Measurements from ENCODE around the gene CRMP1. TPM values are rescaled to one million over a fixed set of nuclear protein-coding genes. Genes with fewer than 3 reads are reported as not detected.

Gene CRMP1
- polyA plus RNA-seq, 1 experiment, result 5.6 TPM

GRCh38 chr4:5916229-5916628, 23.3 kb upstream of the CRMP1 start:
- no peak for DNase-seq (ENCODE audit: low read depth, low spot score)
- no peaks in the 10 kb centered on the region for H3K9me3 ChIP-seq (ENCODE audit: control insufficient read depth, insufficient read depth, low read length)
- peaks cover 3% of the 10 kb centered on the region for H3K27me3 ChIP-seq (ENCODE audit: control insufficient read depth, insufficient read depth, low read length)
- H3K4me3 ChIP-seq (ENCODE audit: low read depth, low read length), result no peak overlapping the region
- TF ChIP-seq, protein P1, sequence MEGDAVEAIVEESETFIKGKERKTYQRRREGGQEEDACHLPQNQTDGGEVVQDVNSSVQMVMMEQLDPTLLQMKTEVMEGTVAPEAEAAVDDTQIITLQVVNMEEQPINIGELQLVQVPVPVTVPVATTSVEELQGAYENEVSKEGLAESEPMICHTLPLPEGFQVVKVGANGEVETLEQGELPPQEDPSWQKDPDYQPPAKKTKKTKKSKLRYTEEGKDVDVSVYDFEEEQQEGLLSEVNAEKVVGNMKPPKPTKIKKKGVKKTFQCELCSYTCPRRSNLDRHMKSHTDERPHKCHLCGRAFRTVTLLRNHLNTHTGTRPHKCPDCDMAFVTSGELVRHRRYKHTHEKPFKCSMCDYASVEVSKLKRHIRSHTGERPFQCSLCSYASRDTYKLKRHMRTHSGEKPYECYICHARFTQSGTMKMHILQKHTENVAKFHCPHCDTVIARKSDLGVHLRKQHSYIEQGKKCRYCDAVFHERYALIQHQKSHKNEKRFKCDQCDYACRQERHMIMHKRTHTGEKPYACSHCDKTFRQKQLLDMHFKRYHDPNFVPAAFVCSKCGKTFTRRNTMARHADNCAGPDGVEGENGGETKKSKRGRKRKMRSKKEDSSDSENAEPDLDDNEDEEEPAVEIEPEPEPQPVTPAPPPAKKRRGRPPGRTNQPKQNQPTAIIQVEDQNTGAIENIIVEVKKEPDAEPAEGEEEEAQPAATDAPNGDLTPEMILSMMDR (IDR thresholded peaks at IDR 0.05; ENCODE audit: low read depth, low read length), result no peak
- ChIA-PET POLR2A (no interaction called here), CTCF (no interaction called here)
- no peak overlapping the region for H3K27ac ChIP-seq (ENCODE audit: low read depth, low read length)

DNA sequence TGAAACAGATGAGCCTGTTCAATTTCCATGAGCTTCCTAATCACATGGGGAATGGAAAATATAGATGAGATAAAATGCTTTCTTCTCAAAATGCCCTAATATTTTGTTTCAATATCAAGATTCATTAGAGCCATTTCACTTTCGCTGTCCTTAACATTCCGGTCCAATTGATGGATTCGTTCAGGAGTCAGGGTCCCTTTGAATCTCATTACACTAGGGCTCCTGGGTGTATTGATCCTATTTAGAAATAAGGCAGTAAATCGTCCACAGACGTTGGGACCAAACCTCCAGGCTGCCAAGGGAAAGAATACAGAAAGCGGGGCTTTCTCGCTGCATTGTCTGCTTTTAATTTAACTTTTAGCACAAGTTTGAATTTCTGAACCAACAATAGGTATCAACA, 20.6 kb upstream of the CRMP1 start:
- no peak overlapping the region for H3K27ac ChIP-seq (ENCODE audit: low read depth, low read length)
- no peak overlapping the region for H3K4me3 ChIP-seq (ENCODE audit: low read depth, low read length)
- TF ChIP-seq, protein P1 (IDR thresholded peaks at IDR 0.05; ENCODE audit: low read depth, low read length), result no peak
- ChIA-PET POLR2A (no interaction called here), CTCF (no interaction called here)
- H3K9me3 ChIP-seq (ENCODE audit: control insufficient read depth, insufficient read depth, low read length), result no peaks in the 10 kb centered on the region
- H3K27me3 ChIP-seq (ENCODE audit: control insufficient read depth, insufficient read depth, low read length), result peaks cover under 1% of the 10 kb centered on the region
- no peak for DNase-seq (ENCODE audit: low read depth, low spot score)

GRCh38 chr4:5912614-5913019, 19.7 kb upstream of the CRMP1 start:
- POLR2A ChIA-PET, result no interaction called here
- no peaks in the 10 kb centered on the region for H3K27me3 ChIP-seq (ENCODE audit: control insufficient read depth, insufficient read depth, low read length)
- no peak for DNase-seq (ENCODE audit: low read depth, low spot score)
- CTCF ChIA-PET, result no interaction called here
- no peaks in the 10 kb centered on the region for H3K9me3 ChIP-seq (ENCODE audit: control insufficient read depth, insufficient read depth, low read length)
- H3K4me3 ChIP-seq (ENCODE audit: low read depth, low read length), result no peak overlapping the region
- TF ChIP-seq, protein P1 (IDR thresholded peaks at IDR 0.05; ENCODE audit: low read depth, low read length), result no peak
- no peak overlapping the region for H3K27ac ChIP-seq (ENCODE audit: low read depth, low read length)

DNA sequence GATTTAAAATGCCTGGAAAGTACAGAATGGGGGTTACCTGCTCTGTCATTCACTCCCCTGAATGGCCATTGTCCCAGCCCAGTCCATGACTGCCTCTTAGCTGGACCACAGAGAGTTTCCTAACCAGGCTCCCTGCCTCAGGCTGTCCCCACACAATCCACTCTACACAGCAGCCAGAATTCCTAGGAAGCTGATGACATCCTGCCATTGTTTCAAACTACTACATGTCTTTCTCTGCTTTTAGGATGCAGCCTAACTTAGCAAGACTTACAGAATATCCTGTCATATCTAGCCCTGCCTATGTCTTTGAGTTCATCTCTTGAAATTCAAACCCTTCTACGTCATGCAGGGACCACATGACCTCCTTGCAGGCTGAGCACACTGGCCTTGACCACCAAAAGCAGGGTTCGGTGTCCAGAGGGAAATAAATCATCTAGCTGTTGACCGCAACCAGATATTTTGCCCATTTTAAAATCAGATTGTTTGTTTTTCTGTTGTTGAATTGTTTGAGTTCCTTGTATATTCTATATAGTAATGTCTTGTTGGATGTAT, 16.1 kb upstream of the CRMP1 start:
- ChIA-PET CTCF (no interaction called here), POLR2A (no interaction called here)
- TF ChIP-seq, protein P1 (IDR thresholded peaks at IDR 0.05; ENCODE audit: low read depth, low read length), result no peak
- Histone ChIP-seq H3K9me3 (ENCODE audit: control insufficient read depth, insufficient read depth, low read length) (no peaks in the 10 kb centered on the region), H3K27ac (ENCODE audit: low read depth, low read length) (no peak overlapping the region), H3K27me3 (ENCODE audit: control insufficient read depth, insufficient read depth, low read length) (peaks cover 3% of the 10 kb centered on the region), H3K4me3 (ENCODE audit: low read depth, low read length) (no peak overlapping the region)
- DNase-seq (ENCODE audit: low read depth, low spot score), result no peak

DNA sequence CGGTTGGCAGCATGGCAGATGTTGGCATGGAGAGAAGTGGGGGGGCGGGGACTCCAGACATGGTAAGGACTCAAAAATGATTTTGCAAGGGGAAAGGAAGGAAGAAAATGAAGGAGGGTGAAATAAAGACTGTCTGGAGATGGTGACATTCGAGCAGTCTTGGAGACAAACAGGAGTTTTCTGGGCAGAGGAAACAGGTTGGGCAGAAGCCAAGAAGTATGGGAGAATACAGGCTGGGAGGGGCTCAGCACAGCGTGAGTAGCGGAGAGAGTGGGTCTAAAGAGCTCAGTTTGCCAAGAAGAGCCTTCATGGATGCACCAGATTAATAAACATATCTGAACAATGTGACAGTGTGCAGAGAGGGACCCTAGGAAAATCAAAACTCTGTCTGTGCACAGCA, 13.3 kb upstream of the CRMP1 start:
- POLR2A ChIA-PET, result no interaction called here
- TF ChIP-seq, protein P1 (IDR thresholded peaks at IDR 0.05; ENCODE audit: low read depth, low read length), result no peak
- no peak overlapping the region for H3K27ac ChIP-seq (ENCODE audit: low read depth, low read length)
- no peaks in the 10 kb centered on the region for H3K9me3 ChIP-seq (ENCODE audit: control insufficient read depth, insufficient read depth, low read length)
- CTCF ChIA-PET, result no interaction called here
- peaks cover 3% of the 10 kb centered on the region for H3K27me3 ChIP-seq (ENCODE audit: control insufficient read depth, insufficient read depth, low read length)
- no peak for DNase-seq (ENCODE audit: low read depth, low spot score)
- H3K4me3 ChIP-seq (ENCODE audit: low read depth, low read length), result no peak overlapping the region
